SU-DHL-6 (cell line): ENCODE results near the gene CLDN25.

ENCODE experiments used
- H2AFZ ChIP-seq: fragments of 200-600 bp; sonication (generic); 2 replicates; pipeline ENCODE4 v1.6.1; 2014; ENCODE audit warnings: low read depth, mild to moderate bottlenecking, moderate library complexity, mixed read lengths, antibody characterized with exemption, low read length; ENCODE audit not compliant: severe bottlenecking
- H3F3A ChIP-seq: fragments of 200-600 bp; shearing (Covaris generic); 2 replicates; pipeline ENCODE4 v1.6.0; 2016; ENCODE audit warnings: antibody characterized with exemption, mild to moderate bottlenecking; ENCODE audit not compliant: insufficient read depth
- H3K27ac ChIP-seq: fragments of 200-600 bp; sonication (generic); 2 replicates; pipeline ENCODE4 v1.5.1; 2016; ENCODE audit warnings: low read depth, mild to moderate bottlenecking, low read length, moderate library complexity, mixed read lengths
- H3K27me3 ChIP-seq: fragments of 200-600 bp; sonication (generic), shearing (Covaris generic); 2 replicates; pipeline ENCODE4 v1.6.0; 2014; ENCODE audit warnings: mild to moderate bottlenecking, low read length
- H3K36me3 ChIP-seq: fragments of 200-600 bp; sonication (generic); 2 replicates; pipeline ENCODE4 v1.6.1; 2014; ENCODE audit warnings: mild to moderate bottlenecking, low read length, mixed read lengths
- H3K4me2 ChIP-seq: fragments of 300-600, 200-600 bp; shearing (Covaris generic), sonication (generic); 2 replicates; pipeline ENCODE4 v1.6.0; 2014; ENCODE audit warnings: low read length, low read depth, mild to moderate bottlenecking; ENCODE audit not compliant: poor library complexity, severe bottlenecking
- H3K4me3 ChIP-seq: fragments of 200-600 bp; sonication (generic); 2 replicates; pipeline ENCODE4 v1.5.1; 2014; ENCODE audit warnings: antibody characterized with exemption, low read length, mild to moderate bottlenecking, mixed read lengths; ENCODE audit not compliant: insufficient read depth, poor library complexity, severe bottlenecking
- H3K79me2 ChIP-seq: fragments of 200-600 bp; sonication (generic); 2 replicates; pipeline ENCODE4 v1.6.1; 2014; ENCODE audit warnings: mild to moderate bottlenecking, low read length, moderate library complexity; ENCODE audit not compliant: insufficient read depth
- H3K9ac ChIP-seq: fragments of 200-600 bp; sonication (generic); 2 replicates; pipeline ENCODE4 v1.7.0; 2014; ENCODE audit warnings: mild to moderate bottlenecking, low read length
- H3K9me2 ChIP-seq: fragments of 200-600 bp; sonication (generic); replicated peaks from 2 replicates; pipeline ENCODE4 v1.6.1; 2014; ENCODE audit warnings: low read length; ENCODE audit not compliant: insufficient read depth
- H3K9me3 ChIP-seq: fragments of 200-600 bp; sonication (generic); 2 replicates; pipeline ENCODE4 v1.6.1; 2014; ENCODE audit warnings: low read length, mixed read lengths; ENCODE audit not compliant: insufficient read depth
- H4K20me1 ChIP-seq: fragments of 200-600 bp; sonication (generic); 2 replicates; pipeline ENCODE4 v1.6.1; 2014; ENCODE audit warnings: low read depth, mild to moderate bottlenecking, antibody characterized with exemption, low read length, moderate library complexity, mixed read lengths
- CTCF ChIP-seq: fragments of 200-600 bp; sonication (generic); IDR thresholded peaks from one replicate; pipeline ENCODE4 v1.5.1; 2017; ENCODE audit warnings: antibody characterized with exemption, mild to moderate bottlenecking, low read length, moderate library complexity; ENCODE audit not compliant: insufficient read depth, poor library complexity, severe bottlenecking
- EZH2phosphoT487 ChIP-seq: fragments of 200-600 bp; sonication (generic), shearing (Covaris generic); conservative IDR thresholded peaks from 2 replicates; pipeline ENCODE4 v1.6.1; 2018; ENCODE audit warnings: mild to moderate bottlenecking, antibody characterized with exemption, low read length, moderate library complexity, mixed read lengths

CLDN25 gene

GRCh38 chr11:113802621-113803020 lies 23.0 kb downstream of the CLDN25 start:
- Histone ChIP-seq H3K9me2 (no peaks in the 10 kb centered on the region), H3K36me3 (peaks cover 7% of the 10 kb centered on the region; the same call in 1 of the 2 replicates)

GRCh38 chr11:113805640-113806039 lies 26.0 kb downstream of the CLDN25 start:
- no peaks in the 10 kb centered on the region for H3K27me3 ChIP-seq
- no peaks in the 10 kb centered on the region for H3F3A ChIP-seq
- no peak overlapping the region for H3K9ac ChIP-seq
- H3K79me2 ChIP-seq: no peaks in the 10 kb centered on the region
- peaks cover 4% of the 10 kb centered on the region; the same call in 1 of the 2 replicates for H3K36me3 ChIP-seq
- no peaks in the 10 kb centered on the region for H3K9me2 ChIP-seq
- TF ChIP-seq EZH2phosphoT487 (no peak), CTCF (no peak)
- H3K9me3 ChIP-seq: no peaks in the 10 kb centered on the region
- no peaks in the 10 kb centered on the region for H4K20me1 ChIP-seq
- no peak overlapping the region for H2AFZ ChIP-seq
- no peak overlapping the region for H3K4me3 ChIP-seq
- H3K4me2 ChIP-seq: no peak overlapping the region
- no peak overlapping the region for H3K27ac ChIP-seq

More at GRCh38 chr11:113802621-113803020, 23.0 kb downstream of the CLDN25 start:
- TF ChIP-seq CTCF: no peak
- H3K79me2 ChIP-seq: no peaks in the 10 kb centered on the region
- H3K4me3 ChIP-seq: no peak overlapping the region
- H3K9me3 ChIP-seq: no peaks in the 10 kb centered on the region
- no peaks in the 10 kb centered on the region for H3F3A ChIP-seq
- H2AFZ ChIP-seq: no peak overlapping the region
- H3K27me3 ChIP-seq: no peaks in the 10 kb centered on the region
- no peak overlapping the region for H3K4me2 ChIP-seq
- H3K27ac ChIP-seq: no peak overlapping the region
- no peaks in the 10 kb centered on the region for H4K20me1 ChIP-seq
- no peak overlapping the region for H3K9ac ChIP-seq

GRCh38 chr11:113806406-113806805 lies 26.8 kb downstream of the CLDN25 start:
- H3F3A ChIP-seq: no peaks in the 10 kb centered on the region
- no peak overlapping the region for H3K4me2 ChIP-seq
- TF ChIP-seq EZH2phosphoT487: no peak
- TF ChIP-seq CTCF: peak; percentile 59
- H3K4me3 ChIP-seq: no peak overlapping the region
- H3K27me3 ChIP-seq: no peaks in the 10 kb centered on the region
- H3K27ac ChIP-seq: no peak overlapping the region
- no peak overlapping the region for H3K9ac ChIP-seq
- H3K9me3 ChIP-seq: no peaks in the 10 kb centered on the region
- H2AFZ ChIP-seq: no peak overlapping the region
- H3K9me2 ChIP-seq: no peaks in the 10 kb centered on the region
- no peaks in the 10 kb centered on the region for H4K20me1 ChIP-seq
- no peaks in the 10 kb centered on the region for H3K79me2 ChIP-seq
- H3K36me3 ChIP-seq: peaks cover 4% of the 10 kb centered on the region; the same call in 1 of the 2 replicates

- Histone ChIP-seq H3K36me3 (no peaks in the 10 kb centered on the region), H3K9ac (no peak overlapping the region), H4K20me1 (no peaks in the 10 kb centered on the region), H3K27me3 (no peaks in the 10 kb centered on the region), H3K9me2 (no peaks in the 10 kb centered on the region), H3K4me2 (no peak overlapping the region), H3F3A (no peaks in the 10 kb centered on the region), H3K27ac (no peak overlapping the region), H3K79me2 (no peaks in the 10 kb centered on the region), H2AFZ (no peak overlapping the region), H3K9me3 (no peaks in the 10 kb centered on the region), H3K4me3 (no peak overlapping the region)
- TF ChIP-seq CTCF (no peak), EZH2phosphoT487 (no peak)
These were observed 29.3 kb downstream of the CLDN25 start for GRCh38 chr11:113808931-113809330.
